ENCODE measurements around the gene SNTG2.

Gene SNTG2

GRCh38 chr2:1309507-1309906, 358.9 kb downstream of the SNTG2 start:
- FAIRE-seq (no peak), DNase-seq (ENCODE audit: low spot score) (no peak)

- FAIRE-seq: no peak
- no peak for DNase-seq (ENCODE audit: low spot score)
Observed at GRCh38 chr2:1310202-1310601, 359.6 kb downstream of the SNTG2 start.

- FAIRE-seq (no peak), DNase-seq (ENCODE audit: low spot score) (no peak)
Observed at GRCh38 chr2:1310866-1311265, 360.2 kb downstream of the SNTG2 start.

GRCh38 chr2:1313240-1313924, 362.7 kb downstream of the SNTG2 start:
- DNase-seq (ENCODE audit: low spot score) (no peak), FAIRE-seq (no peak)

GRCh38 chr2:1314254-1314653, 363.6 kb downstream of the SNTG2 start:
- DNase-seq (ENCODE audit: low spot score) (no peak), FAIRE-seq (no peak)

- DNase-seq (ENCODE audit: low spot score): no peak
- FAIRE-seq: no peak
Observed at GRCh38 chr2:1318366-1319009, 367.8 kb downstream of the SNTG2 start.

GRCh38 chr2:1319393-1319792, 368.7 kb downstream of the SNTG2 start:
- DNase-seq (ENCODE audit: low spot score) (no peak), FAIRE-seq (no peak)

GRCh38 chr2:1321321-1321720, 370.7 kb downstream of the SNTG2 start:
- DNase-seq (ENCODE audit: low spot score): no peak
- FAIRE-seq: no peak

GRCh38 chr2:1324884-1325283, 374.2 kb downstream of the SNTG2 start:
- FAIRE-seq (no peak), DNase-seq (ENCODE audit: low spot score) (no peak)

- FAIRE-seq (no peak), DNase-seq (ENCODE audit: low spot score) (no peak)
Observed at GRCh38 chr2:1328684-1329083, 378.0 kb downstream of the SNTG2 start.

GRCh38 chr2:1339388-1340140, 388.9 kb downstream of the SNTG2 start:
- DNase-seq (ENCODE audit: low spot score): no peak
- FAIRE-seq: no peak

- no peak for DNase-seq (ENCODE audit: low spot score)
- FAIRE-seq: no peak
Observed at GRCh38 chr2:1340141-1340512, 389.5 kb downstream of the SNTG2 start.

GRCh38 chr2:1341404-1342120, 390.9 kb downstream of the SNTG2 start:
- FAIRE-seq (no peak), DNase-seq (ENCODE audit: low spot score) (no peak)

GRCh38 chr2:1348789-1349188, 398.1 kb downstream of the SNTG2 start:
- DNase-seq (ENCODE audit: low spot score) (no peak), FAIRE-seq (no peak)

- DNase-seq (ENCODE audit: low spot score) (no peak), FAIRE-seq (no peak)
Observed at GRCh38 chr2:1350111-1350510, 399.5 kb downstream of the SNTG2 start.

GRCh38 chr2:1353124-1353523, 402.5 kb downstream of the SNTG2 start:
- DNase-seq (ENCODE audit: low spot score) (no peak), FAIRE-seq (no peak)

- no peak for FAIRE-seq
- no peak for DNase-seq (ENCODE audit: low spot score)
Observed at GRCh38 chr2:1353543-1353942, 402.9 kb downstream of the SNTG2 start.

- FAIRE-seq: no peak
- no peak for DNase-seq (ENCODE audit: low spot score)
Observed at GRCh38 chr2:1360144-1360543, 409.5 kb downstream of the SNTG2 start.

GRCh38 chr2:1360557-1361250, 410.1 kb downstream of the SNTG2 start:
- no peak for DNase-seq (ENCODE audit: low spot score)
- FAIRE-seq: no peak

- DNase-seq (ENCODE audit: low spot score): no peak
- FAIRE-seq: no peak
Observed at GRCh38 chr2:1363367-1363766, 412.7 kb downstream of the SNTG2 start.

- FAIRE-seq: no peak
Observed at GRCh38 chr2:1366546-1367134, 416.0 kb downstream of the SNTG2 start.

More at GRCh38 chr2:1366546-1367134, 416.0 kb downstream of the SNTG2 start:
- DNase-seq (ENCODE audit: low spot score): no peak

Measured in RCC 7860 (cell line).